Right cardiac atrium (tissue), 5 donors: Measurements from ENCODE around the gene FGF10. TPM values are rescaled to one million over a fixed set of nuclear protein-coding genes. Genes with fewer than 3 reads are reported as not detected.
A peak's percentile ranks its signal among the peaks of the same experiment; 100 is the strongest.

Experiments used
- ATAC-seq, 2 donors: fragments of 200-7000 bp; cut with Tn5 transposase; one replicate each; pipeline versions ENCODE4 v1.8.0 to v1.9.1; 2020; ENCODE audit warnings: moderate library complexity in 2 of 2, mild to moderate bottlenecking in 1 of 2
- DNase-seq, 3 donors: peaks; one replicate each; pipeline ENCODE4 v3.0.0-alpha.2; 2020
- H3K27ac ChIP-seq: one replicate; pipeline ENCODE4 v1.5.1; 2013; ENCODE audit warnings: mild to moderate bottlenecking, low read length, control low read depth, moderate library complexity
- H3K27me3 ChIP-seq: one replicate; pipeline ENCODE4 v1.6.1; 2013; ENCODE audit not compliant: control insufficient read depth, insufficient read depth
- H3K4me1 ChIP-seq: one replicate; pipeline ENCODE4 v1.6.1; 2013; ENCODE audit warnings: low read length; ENCODE audit not compliant: control insufficient read depth, insufficient read depth
- H3K4me3 ChIP-seq: one replicate; pipeline ENCODE4 v1.5.1; 2013; ENCODE audit warnings: low read length, control low read depth
- H3K9me3 ChIP-seq: one replicate; pipeline ENCODE4 v1.6.1; 2013; ENCODE audit warnings: low read length; ENCODE audit not compliant: control insufficient read depth
- WGBS: extraction: QIAGEN DNeasy Blood & Tissue Kit; methylation state at CpG from one replicate; pipeline ENCODE4 v1.1.7; 2013; 5-methylcytosine and 5-hydroxymethylcytosine counted together
- intact Hi-C, 4 donors: fragments of 100-400 bp; cut with DNase I; formaldehyde crosslinking; loops; one replicate each; pipeline versions ENCODE4 v1.11.0 to v1.14.0; 2022 to 2023
- polyA plus RNA-seq: library from polyadenylated mRNA; stranded (reverse); fragments of 200-250 nt; gene quantifications from one replicate; pipeline ENCODE4 v1.2.3, GENCODE V29; 2013
- total RNA-seq, 4 donors: library from RNA; stranded (reverse); fragmentation: NEBNext Ultra II Directional; extraction: Animal tissue kit (Norgen Biotek cat#: 25700); gene quantifications; one replicate each; pipeline ENCODE4 v1.2.1, GENCODE V29; 2021
- donor health status: healthy with polysubstance abuse.
- donor health status: DM: no; HTN: yes; CAD: no.
- donor health status: DM: no; HTN: no; CAD: no.
- donor health status: DM: no; HTN: yes; CAD: no; lungs with severe emphysema.
- donor health status: DM: yes; HTN: yes; CAD: no.

Gene FGF10
- total and polyA plus RNA-seq, 5 donors, result 0.31 to 3.7 (median 0.71) TPM

DNA sequence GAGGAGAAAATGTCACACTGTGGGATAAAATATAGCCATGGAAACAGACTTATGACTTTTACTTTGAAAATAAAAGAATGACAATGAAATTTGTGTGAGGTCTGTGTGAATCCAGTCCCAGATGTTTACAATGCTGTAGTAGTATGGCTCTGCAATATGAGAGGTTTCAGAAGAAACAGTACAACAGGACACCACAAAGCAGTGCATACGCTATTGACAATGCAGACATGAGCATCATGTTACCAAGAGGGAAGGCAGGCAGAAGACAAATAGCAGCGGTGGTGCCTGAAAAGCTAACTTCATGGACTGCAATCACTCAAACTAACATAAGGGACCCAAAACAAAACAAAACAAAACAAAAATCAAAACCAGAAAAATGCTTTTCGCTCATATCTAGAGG, 1.8 kb downstream of the FGF10 start:
- no peak overlapping the region for H3K27ac ChIP-seq
- H3K27me3 ChIP-seq, result no peaks in the 10 kb centered on the region
- peak overlapping the region; percentile 48 for H3K4me3 ChIP-seq
- H3K9me3 ChIP-seq, result peaks cover 1% of the 10 kb centered on the region
- intact Hi-C loops, result no loop called here
- 11% methylated on average over 3 of the region's 3 CpGs for whole genome bisulfite sequencing
- peaks cover 2% of the 10 kb centered on the region for H3K4me1 ChIP-seq
- ATAC-seq (no peak), DNase-seq (no peak)

DNA sequence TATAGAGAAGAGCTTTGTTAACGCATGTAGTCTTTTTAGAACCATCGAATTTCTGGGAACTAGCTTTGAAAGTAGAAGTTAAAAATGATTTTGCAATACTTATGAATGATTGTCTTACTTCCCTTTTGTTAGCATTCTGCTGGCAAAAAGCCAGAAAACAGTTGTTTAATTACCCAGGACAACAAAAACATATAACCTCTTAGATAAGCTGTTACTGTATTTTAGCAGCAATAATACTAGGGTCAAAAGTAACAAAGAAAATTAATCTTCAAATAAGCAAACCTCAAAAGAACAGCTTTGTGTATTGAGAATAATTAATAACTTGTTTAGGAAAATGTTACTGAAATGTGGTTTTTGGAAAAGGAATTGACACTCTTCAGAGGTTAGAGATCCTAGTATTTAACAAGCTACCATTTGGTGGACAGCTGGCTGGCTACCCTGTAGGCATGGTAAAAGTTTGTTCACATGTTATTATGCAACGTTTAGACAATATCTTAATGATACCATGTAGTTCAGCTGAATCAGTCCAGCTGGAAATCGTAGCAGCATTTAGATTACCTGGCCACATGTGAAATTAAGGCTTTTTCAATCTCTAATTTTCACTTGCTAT, 3.8 kb downstream of the FGF10 start:
- DNase-seq, result peak in 1 of 3 donors; percentile 30
- peaks cover 3% of the 10 kb centered on the region for H3K9me3 ChIP-seq
- H3K27ac ChIP-seq, result no peak overlapping the region
- ATAC-seq, result no peak
- intact Hi-C loops, result no loop called here
- H3K27me3 ChIP-seq, result no peaks in the 10 kb centered on the region
- H3K4me3 ChIP-seq, result no peak overlapping the region
- H3K4me1 ChIP-seq, result peaks cover 2% of the 10 kb centered on the region
- 41% methylated on average over 4 of the region's 4 CpGs for WGBS

DNA sequence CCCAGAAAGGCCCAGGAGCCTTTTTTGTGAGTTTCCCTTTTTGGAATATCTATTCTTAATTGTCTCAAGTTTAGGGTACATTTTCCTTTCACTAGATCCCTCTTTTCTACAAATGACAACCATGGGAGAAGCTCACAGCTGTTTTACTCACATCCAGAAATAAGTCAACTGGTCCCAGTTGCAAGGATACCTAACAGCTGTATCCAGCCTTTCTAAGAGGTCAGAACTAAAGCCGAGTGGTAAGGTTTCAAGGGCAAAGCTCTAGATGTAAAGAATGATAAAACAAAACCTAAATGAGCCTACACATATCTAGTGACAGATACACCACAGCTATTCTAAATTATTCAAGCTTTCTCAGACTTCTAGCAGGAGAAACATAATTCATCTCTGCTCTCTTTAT, 4.4 kb downstream of the FGF10 start:
- Histone ChIP-seq H3K27ac (no peak overlapping the region), H3K4me3 (no peak overlapping the region), H3K27me3 (no peaks in the 10 kb centered on the region), H3K9me3 (peaks cover 3% of the 10 kb centered on the region), H3K4me1 (peaks cover 2% of the 10 kb centered on the region)
- DNase-seq (no peak), ATAC-seq (no peak)
- intact Hi-C loops, result no loop called here
- 27% methylated on average over 1 of the region's 1 CpG for WGBS

DNA sequence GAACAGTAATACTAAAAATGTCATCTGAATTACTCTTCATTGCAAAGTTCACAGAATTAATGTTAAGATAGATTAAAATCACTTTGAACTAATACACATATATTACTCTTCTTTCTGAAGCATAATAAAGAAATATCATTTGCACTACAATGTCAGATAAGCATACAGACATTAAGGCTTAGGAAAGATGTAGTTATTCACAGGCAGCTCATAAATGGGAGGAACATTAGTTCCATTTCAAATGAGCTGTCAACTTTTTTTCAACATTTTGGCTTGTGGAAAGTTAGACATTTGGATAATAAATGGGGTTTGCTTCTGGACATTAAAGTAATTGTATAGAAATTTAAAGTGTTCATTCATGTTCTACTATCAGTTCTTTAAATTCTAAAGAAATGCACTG, 6.3 kb downstream of the FGF10 start:
- H3K27me3 ChIP-seq, result no peaks in the 10 kb centered on the region
- peaks cover 3% of the 10 kb centered on the region for H3K9me3 ChIP-seq
- no peak overlapping the region for H3K4me3 ChIP-seq
- intact Hi-C loops, result no loop called here
- ATAC-seq (no peak), DNase-seq (no peak)
- no peaks in the 10 kb centered on the region for H3K4me1 ChIP-seq
- no peak overlapping the region for H3K27ac ChIP-seq

DNA sequence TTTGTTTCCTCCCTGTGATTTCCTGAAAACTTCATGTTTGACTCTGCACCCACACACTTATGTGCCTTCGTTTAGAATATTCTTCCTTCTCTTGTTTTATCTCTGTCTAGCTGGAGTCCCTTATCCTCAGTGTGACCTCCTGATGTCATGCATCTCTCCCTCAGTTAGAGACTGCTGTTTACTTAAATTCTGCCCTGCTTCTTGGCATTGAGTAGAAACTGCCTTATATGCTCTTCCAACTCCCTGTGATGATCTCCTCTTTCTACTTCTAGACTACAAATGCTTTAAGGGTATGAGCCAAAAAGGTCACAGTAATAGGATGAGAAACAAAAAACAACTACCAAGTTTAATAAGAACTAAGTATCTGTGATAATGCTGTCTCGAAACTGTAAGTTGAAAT, 12.2 kb downstream of the FGF10 start:
- ATAC-seq (no peak), DNase-seq (no peak)
- Histone ChIP-seq H3K27me3 (no peaks in the 10 kb centered on the region), H3K4me1 (no peaks in the 10 kb centered on the region), H3K9me3 (peaks cover 7% of the 10 kb centered on the region), H3K27ac (no peak overlapping the region), H3K4me3 (no peak overlapping the region)
- intact Hi-C loops, result no loop called here
- 31% methylated on average over 2 of the region's 2 CpGs for WGBS

- H3K27ac ChIP-seq, result no peak overlapping the region
- no peak overlapping the region for H3K4me3 ChIP-seq
- 59% methylated on average over 4 of the region's 4 CpGs for WGBS
- H3K27me3 ChIP-seq, result no peaks in the 10 kb centered on the region
- ATAC-seq (no peak), DNase-seq (no peak)
- intact Hi-C loops, result no loop called here
- H3K4me1 ChIP-seq, result no peaks in the 10 kb centered on the region
- peaks cover 6% of the 10 kb centered on the region for H3K9me3 ChIP-seq
Measured at GRCh38 chr5:44372028-44372427, 17.2 kb downstream of the FGF10 start.

DNA sequence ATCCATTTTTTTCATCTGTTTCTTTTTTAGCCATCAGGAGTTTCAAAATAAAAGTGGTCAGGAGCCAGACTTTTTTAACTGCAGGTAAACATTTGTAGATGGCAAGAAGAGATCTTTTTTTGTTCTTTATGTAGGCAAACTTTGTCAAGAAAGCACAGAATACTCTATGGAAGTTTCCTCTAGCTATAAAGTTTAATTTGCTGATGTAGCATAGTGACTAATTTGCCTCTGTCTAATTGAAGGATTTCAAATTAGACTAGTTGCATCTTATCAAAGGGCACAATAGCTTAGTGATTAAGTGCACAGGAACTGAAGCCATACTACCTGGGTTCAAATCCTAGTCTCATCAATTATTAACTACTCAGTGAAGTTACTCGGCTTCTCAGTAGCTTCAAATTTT, 22.0 kb downstream of the FGF10 start:
- H3K27me3 ChIP-seq, result no peaks in the 10 kb centered on the region
- H3K4me3 ChIP-seq, result no peak overlapping the region
- no peak for ATAC-seq
- WGBS, result 90% methylated on average over 1 of the region's 1 CpG
- H3K27ac ChIP-seq, result no peak overlapping the region
- no peaks in the 10 kb centered on the region for H3K4me1 ChIP-seq
- intact Hi-C loops, result no loop called here
- H3K9me3 ChIP-seq, result no peaks in the 10 kb centered on the region
- DNase-seq, result no peak

DNA sequence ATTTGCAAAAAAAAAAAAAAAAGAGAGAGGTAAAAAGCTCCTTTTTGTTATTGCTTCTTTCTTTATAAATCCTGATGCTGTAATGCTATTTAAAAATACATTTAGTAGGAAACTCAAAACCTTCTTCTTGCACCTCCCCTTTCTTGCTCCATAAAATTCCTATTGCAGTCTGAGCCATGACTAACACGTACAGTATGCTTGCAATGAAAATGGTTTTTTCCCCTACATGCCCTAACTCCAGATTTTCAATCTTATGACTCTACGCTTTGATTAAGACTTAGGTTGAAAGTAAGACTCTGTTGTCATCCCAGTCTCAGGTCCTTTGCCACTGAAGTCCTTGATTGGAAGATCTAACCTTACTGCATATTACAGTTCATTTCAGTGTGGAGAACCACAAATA, 23.9 kb downstream of the FGF10 start:
- H3K4me3 ChIP-seq, result no peak overlapping the region
- DNase-seq (no peak), ATAC-seq (no peak)

GRCh38 chr5:44364097-44364496, 25.1 kb downstream of the FGF10 start:
- Histone ChIP-seq H3K27ac (no peak overlapping the region), H3K27me3 (no peaks in the 10 kb centered on the region), H3K9me3 (no peaks in the 10 kb centered on the region), H3K4me1 (no peaks in the 10 kb centered on the region), H3K4me3 (no peak overlapping the region)
- ATAC-seq (no peak), DNase-seq (no peak)
- 88% methylated on average over 2 of the region's 2 CpGs for WGBS
- intact Hi-C loops, result no loop called here

More for the DNA sequence above, 23.9 kb downstream of the FGF10 start:
- 47% methylated on average over 2 of the region's 2 CpGs for WGBS
- Histone ChIP-seq H3K4me1 (no peaks in the 10 kb centered on the region), H3K9me3 (no peaks in the 10 kb centered on the region), H3K27me3 (no peaks in the 10 kb centered on the region), H3K27ac (no peak overlapping the region)
- intact Hi-C loops, result no loop called here

DNA sequence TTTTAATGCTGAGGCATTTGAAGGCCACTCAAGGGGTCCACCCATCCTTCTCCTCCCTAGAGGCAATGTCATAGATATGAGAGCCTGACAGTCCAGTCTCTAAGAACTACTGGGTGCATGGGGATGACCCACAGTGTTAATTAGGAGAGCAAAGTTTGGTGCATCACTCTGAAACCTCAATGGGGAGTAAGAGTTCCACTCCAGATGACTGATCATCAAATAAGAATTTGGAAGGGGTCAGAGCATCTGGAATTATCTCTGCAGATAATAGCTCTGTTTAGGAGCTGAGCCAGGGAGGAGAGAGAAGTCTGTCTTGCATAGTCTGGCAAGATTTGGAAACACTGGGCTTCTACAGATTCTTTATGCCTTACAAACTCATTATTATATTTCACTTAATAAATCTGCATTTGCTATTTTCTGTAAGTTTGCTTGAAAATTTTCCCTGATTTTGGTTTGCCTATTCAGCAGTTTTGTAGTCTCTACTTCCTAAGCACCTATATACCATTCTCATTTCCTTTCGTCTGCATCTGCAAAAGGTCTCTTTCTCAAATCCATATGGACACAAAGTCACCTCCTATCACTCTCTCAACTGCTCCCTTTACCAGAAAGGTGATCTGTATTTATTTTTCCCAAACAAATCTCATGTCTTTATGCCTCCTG, 27.7 kb downstream of the FGF10 start:
- Histone ChIP-seq H3K27me3 (no peaks in the 10 kb centered on the region), H3K27ac (no peak overlapping the region), H3K4me3 (no peak overlapping the region), H3K4me1 (no peaks in the 10 kb centered on the region), H3K9me3 (no peaks in the 10 kb centered on the region)
- 73% methylated on average over 1 of the region's 1 CpG for WGBS
- intact Hi-C loops, result no loop called here
- ATAC-seq (no peak), DNase-seq (peak in 1 of 3 donors; percentile 6)

GRCh38 chr5:44360919-44361318, 28.3 kb downstream of the FGF10 start:
- ATAC-seq, result no peak
- DNase-seq, result no peak
- H3K4me1 ChIP-seq, result no peaks in the 10 kb centered on the region
- no peaks in the 10 kb centered on the region for H3K27me3 ChIP-seq
- intact Hi-C loops, result no loop called here
- H3K9me3 ChIP-seq, result no peaks in the 10 kb centered on the region
- H3K4me3 ChIP-seq, result no peak overlapping the region
- H3K27ac ChIP-seq, result no peak overlapping the region

DNA sequence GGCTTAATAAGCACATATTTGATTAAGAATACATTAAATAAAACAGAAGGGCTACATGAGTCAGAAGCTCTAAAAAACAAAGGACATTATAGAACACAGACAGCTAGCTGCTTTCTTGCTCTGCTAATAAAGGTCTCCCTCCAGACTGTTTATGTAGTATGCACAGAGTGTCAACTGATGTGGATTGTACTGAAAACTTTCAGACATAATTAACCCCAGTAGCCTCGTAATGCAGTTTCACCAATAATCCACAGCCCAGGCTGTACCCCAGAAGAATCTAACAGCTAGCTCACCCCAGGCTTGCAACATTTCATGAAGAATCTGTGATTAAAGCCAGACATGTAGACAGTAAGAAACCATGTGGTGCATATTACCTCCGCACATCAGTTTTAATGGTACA, 30.8 kb downstream of the FGF10 start:
- Histone ChIP-seq H3K9me3 (no peaks in the 10 kb centered on the region), H3K27ac (no peak overlapping the region), H3K27me3 (no peaks in the 10 kb centered on the region), H3K4me1 (no peaks in the 10 kb centered on the region), H3K4me3 (no peak overlapping the region)
- 89% methylated on average over 2 of the region's 2 CpGs for WGBS
- no peak for ATAC-seq
- intact Hi-C loops, result no loop called here
- no peak for DNase-seq
